HCT116 (cell line): ENCODE data around the gene CYP2A6. TPM values are rescaled to one million over a fixed set of nuclear protein-coding genes. Genes with fewer than 3 reads are reported as not detected.
"Not testable (repeated sequence)": the region's sequence is repeated elsewhere in the genome, so short reads cannot be mapped to it uniquely, and the experiment has no call there.

Experiments
- ATAC-seq: fragments of 200-7000 bp; cut with Tn5 transposase; 2 replicates; pipeline ENCODE4 v1.9.1; 2020; ENCODE audit warnings: mild to moderate bottlenecking, moderate library complexity
- BruUV-seq: library from RNA; stranded (reverse); fragments of 400-500 nt; replicated peaks from 2 replicates; lab custom pipeline; 2021; lab: Mats Ljungman, UMichigan
- CTCF ChIA-PET: fragments of 300-600 bp; sonication (Branson Sonifier 250); formaldehyde crosslinking; loops from one replicate; lab custom pipeline; 2021; ENCODE audit warnings: antibody characterized with exemption; lab: Charles Lee
- POLR2A ChIA-PET: fragments of 300-600, 350-600 bp; sonication (Branson Sonifier 250); formaldehyde crosslinking; loops from one replicate; lab custom pipeline; 2021; ENCODE audit warnings: antibody characterized with exemption; lab: Charles Lee
- RAD21 ChIA-PET, 2 experiments: fragments of 300-600 bp; sonication (Branson Sonifier 250); formaldehyde crosslinking; loops; one replicate each; lab custom pipeline; 2023; ENCODE audit warnings: low total read pairs in 2 of 2; ENCODE audit not compliant: uncharacterized antibody in 2 of 2, unreplicated experiment in 2 of 2, low non-redundant PET in 1 of 2; lab: Charles Lee
- DNase-seq: peaks from one replicate; pipeline ENCODE4 v3.0.0-alpha.2; 2010; ENCODE audit warnings: low read depth, low spot score
- H2AFZ ChIP-seq: fragments of 200-600 bp; shearing (Covaris generic), sonication (generic); 2 replicates; pipeline ENCODE4 v1.6.1; 2017; ENCODE audit warnings: low read depth, mixed run types, mixed read lengths, antibody characterized with exemption, low read length; ENCODE audit not compliant: poor library complexity, severe bottlenecking
- H3K27ac ChIP-seq: 2 replicates; pipeline ENCODE4 v1.5.1; 2012; ENCODE audit warnings: low read depth, low read length
- H3K27me3 ChIP-seq: fragments of 200-600 bp; sonication (generic); 2 replicates; pipeline ENCODE4 v1.6.1; 2016; ENCODE audit warnings: mixed run types, low read length, mixed read lengths; ENCODE audit not compliant: insufficient read depth
- H3K36me3 ChIP-seq, 2 experiments: fragments of 200-500 bp in 1 of 2; fragments of 200-600 bp in 1 of 2; sonication (Bioruptor generic) in 1 of 2; sonication (generic) in 1 of 2; 2 replicates each; pipeline versions ENCODE4 v1.5.1 to v1.6.1; 2014 to 2016; ENCODE audit warnings: low read length in 2 of 2, inconsistent platforms in 1 of 2, mixed read lengths in 1 of 2, mixed run types in 1 of 2; ENCODE audit not compliant: insufficient read depth in 2 of 2, control insufficient read depth in 1 of 2
- H3K4me1 ChIP-seq, 2 experiments: fragments of 200-600 bp in 1 of 2; sonication (generic) in 1 of 2; 2 replicates each; pipeline versions ENCODE4 v1.5.1 to v1.6.1; 2012 to 2017; ENCODE audit warnings: low read length in 2 of 2, inconsistent platforms in 1 of 2, mild to moderate bottlenecking in 1 of 2, mixed read lengths in 1 of 2, mixed run types in 1 of 2, moderate library complexity in 1 of 2; ENCODE audit not compliant: insufficient read depth in 2 of 2, control insufficient read depth in 1 of 2
- H3K4me2 ChIP-seq: fragments of 200-600 bp; sonication (generic); 2 replicates; pipeline ENCODE4 v1.6.1; 2017; ENCODE audit warnings: mixed run types, low read length, mixed read lengths
- H3K4me3 ChIP-seq, 2 experiments: fragments of 200-600 bp in 1 of 2; sonication (generic) in 1 of 2; replicated peaks in 1 of 2; 2 replicates each; pipeline ENCODE4 v1.5.1; 2011 to 2016; ENCODE audit warnings: low read length in 2 of 2, control low read depth in 1 of 2, low read depth in 1 of 2, mild to moderate bottlenecking in 1 of 2, mixed read lengths in 1 of 2, mixed run types in 1 of 2
- H3K79me2 ChIP-seq: fragments of 200-600 bp; sonication (generic); 2 replicates; pipeline ENCODE4 v1.6.1; 2017; ENCODE audit warnings: mild to moderate bottlenecking, mixed run types, low read length, moderate library complexity, mixed read lengths; ENCODE audit not compliant: insufficient read depth
- H3K9ac ChIP-seq: fragments of 200-600 bp; sonication (generic); 2 replicates; pipeline ENCODE4 v1.6.1; 2016; ENCODE audit warnings: low read length, mixed read lengths
- H3K9me2 ChIP-seq: fragments of 200-600 bp; sonication (generic), shearing (Covaris generic); 2 replicates; pipeline ENCODE4 v1.6.1; 2017; ENCODE audit warnings: mixed run types, mild to moderate bottlenecking, moderate library complexity; ENCODE audit not compliant: insufficient read depth
- H3K9me3 ChIP-seq, 2 experiments: fragments of 200-500 bp in 1 of 2; fragments of 200-600 bp in 1 of 2; sonication (Bioruptor generic) in 1 of 2; sonication (generic) in 1 of 2; 2 replicates each; pipeline ENCODE4 v1.6.1; 2014 to 2017; ENCODE audit warnings: low read length in 2 of 2, mixed read lengths in 2 of 2, inconsistent platforms in 1 of 2, low read depth in 1 of 2, mild to moderate bottlenecking in 1 of 2, mixed run types in 1 of 2, moderate library complexity in 1 of 2; ENCODE audit not compliant: control insufficient read depth in 1 of 2, insufficient read depth in 1 of 2
- H4K20me1 ChIP-seq: fragments of 200-600 bp; sonication (generic), shearing (Covaris generic); 2 replicates; pipeline ENCODE4 v1.6.1; 2017; ENCODE audit warnings: mixed run types, mild to moderate bottlenecking, moderate library complexity; ENCODE audit not compliant: insufficient read depth
- intact Hi-C: fragments of 100-400 bp; cut with micrococcal nuclease; formaldehyde crosslinking; loops from 2 replicates; pipeline ENCODE4 v1.10.0; 2022
- total RNA-seq: library from RNA; stranded (reverse); gene quantifications from one replicate; pipeline ENCODE4 v1.2.1, GENCODE V29; 2021; ENCODE audit not compliant: unreplicated experiment

Gene CYP2A6
- total RNA-seq, 1 experiment from 2014 or later: 0.57 TPM

DNA sequence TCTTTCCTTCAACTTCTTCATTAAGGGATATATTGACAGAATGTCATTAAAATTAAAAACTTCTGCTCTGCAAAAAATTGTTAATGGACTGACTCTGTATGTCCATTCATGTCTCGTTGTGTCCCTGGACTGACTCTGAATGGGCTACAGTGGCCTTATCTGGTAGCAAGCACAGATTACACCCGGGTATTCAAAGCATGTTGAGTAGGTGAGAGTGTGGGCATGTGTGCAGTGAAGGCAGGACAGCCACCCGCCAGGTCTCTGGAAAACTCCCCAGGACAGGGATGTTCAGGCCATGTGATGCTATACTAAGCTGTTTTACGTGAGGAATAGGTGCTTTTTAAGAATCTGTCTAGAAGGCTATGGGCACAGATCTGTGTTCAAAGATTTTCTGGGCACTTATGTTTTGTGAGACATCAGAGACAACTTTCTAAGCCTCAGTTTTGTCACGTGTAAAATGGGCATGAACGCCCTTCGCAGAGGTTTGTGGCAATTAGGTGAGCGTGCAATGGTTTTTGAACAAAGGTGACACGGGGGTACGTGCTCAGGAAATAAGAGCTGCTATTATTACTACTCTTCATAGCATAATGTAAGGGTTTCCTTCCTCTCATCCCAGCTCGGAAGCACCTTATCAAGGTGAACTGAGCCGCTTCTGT, 7.1 kb downstream of the CYP2A6 start:
- CTCF ChIA-PET, H3K27ac ChIP-seq, H3K9me2 ChIP-seq, intact Hi-C loops, H3K79me2 ChIP-seq, H3K9me3 ChIP-seq, H3K4me1 ChIP-seq, H4K20me1 ChIP-seq, H3K4me2 ChIP-seq, H3K36me3 ChIP-seq, H2AFZ ChIP-seq, H3K9ac ChIP-seq, ATAC-seq, H3K27me3 ChIP-seq, POLR2A ChIA-PET, BruUV-seq, RAD21 ChIA-PET, DNase-seq, H3K4me3 ChIP-seq: not testable (repeated sequence)

DNA sequence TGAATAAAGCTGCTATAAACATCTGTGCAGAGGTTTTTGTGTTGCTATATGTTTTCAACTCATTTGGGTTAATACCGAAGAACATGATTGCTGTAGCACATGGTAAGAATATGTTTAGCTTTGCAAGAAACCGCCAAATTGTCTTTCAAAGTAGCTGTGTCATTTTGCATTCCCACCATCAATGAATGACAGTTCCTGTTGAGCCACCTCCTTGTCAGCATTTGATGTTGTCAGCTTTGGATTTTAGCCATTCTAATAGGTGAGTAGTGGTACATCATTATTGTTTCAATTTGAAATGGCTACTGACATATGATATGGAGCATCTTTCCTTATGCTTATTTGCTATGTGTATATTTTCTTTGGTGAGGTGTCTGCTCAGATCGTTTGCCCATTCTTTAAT, 8.2 kb downstream of the CYP2A6 start:
- CTCF ChIA-PET, H3K27me3 ChIP-seq, intact Hi-C loops, H3K4me1 ChIP-seq, RAD21 ChIA-PET, H3K27ac ChIP-seq, H3K36me3 ChIP-seq, H2AFZ ChIP-seq, H3K4me3 ChIP-seq, H3K9ac ChIP-seq, ATAC-seq, H3K79me2 ChIP-seq, POLR2A ChIA-PET, H3K9me3 ChIP-seq, H3K4me2 ChIP-seq, DNase-seq, H4K20me1 ChIP-seq, BruUV-seq, H3K9me2 ChIP-seq: not testable (repeated sequence)

DNA sequence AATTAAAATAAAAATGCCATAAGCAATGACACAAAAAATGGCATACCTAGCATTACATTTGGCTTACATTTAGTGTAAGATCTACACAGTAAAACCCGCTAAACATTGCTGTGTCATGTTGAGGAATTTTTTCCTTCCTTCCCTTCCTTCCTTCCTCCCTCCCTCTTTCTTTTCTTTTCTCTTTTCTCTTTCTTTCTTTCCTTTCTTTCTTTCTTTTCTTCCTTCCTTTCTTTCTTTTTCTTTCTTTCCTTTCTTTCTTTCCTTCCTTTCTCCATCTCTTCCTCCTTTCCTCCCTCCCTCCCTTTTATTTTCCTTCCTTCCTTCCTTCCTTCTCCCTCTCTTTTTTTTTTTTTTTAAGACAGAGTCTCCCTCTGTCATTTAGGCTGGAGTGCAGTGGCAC, 11.8 kb downstream of the CYP2A6 start:
- CTCF ChIA-PET: not testable (repeated sequence)

More for the DNA sequence above, 11.8 kb downstream of the CYP2A6 start:
- BruUV-seq, H3K4me3 ChIP-seq, H3K9ac ChIP-seq, H3K4me1 ChIP-seq, DNase-seq, H4K20me1 ChIP-seq, ATAC-seq, H3K9me2 ChIP-seq, H3K9me3 ChIP-seq, POLR2A ChIA-PET, intact Hi-C loops, H3K36me3 ChIP-seq, H3K4me2 ChIP-seq, H3K79me2 ChIP-seq, H3K27me3 ChIP-seq, H3K27ac ChIP-seq, H2AFZ ChIP-seq, RAD21 ChIA-PET: not testable (repeated sequence)
